ENCODE results near the gene SEPHS2.

GRCh38 chr16:30474684-30475083 lies 29.0 kb upstream of the SEPHS2 start:
- TF ChIP-seq CTCF (IDR thresholded peaks at IDR 0.05; ENCODE audit: insufficient read depth, low read length) (no peak), GABPA (IDR thresholded peaks at IDR 0.05; ENCODE audit: low read depth) (no peak)

All from HL-60 (cell line).